ENCODE data around the gene CPM.
A peak's percentile ranks its signal among the peaks of the same experiment; 100 is the strongest.
"Not testable (repeated sequence)": the region's sequence is repeated elsewhere in the genome, so short reads cannot be mapped to it uniquely, and the experiment has no call there.

CPM gene

DNA sequence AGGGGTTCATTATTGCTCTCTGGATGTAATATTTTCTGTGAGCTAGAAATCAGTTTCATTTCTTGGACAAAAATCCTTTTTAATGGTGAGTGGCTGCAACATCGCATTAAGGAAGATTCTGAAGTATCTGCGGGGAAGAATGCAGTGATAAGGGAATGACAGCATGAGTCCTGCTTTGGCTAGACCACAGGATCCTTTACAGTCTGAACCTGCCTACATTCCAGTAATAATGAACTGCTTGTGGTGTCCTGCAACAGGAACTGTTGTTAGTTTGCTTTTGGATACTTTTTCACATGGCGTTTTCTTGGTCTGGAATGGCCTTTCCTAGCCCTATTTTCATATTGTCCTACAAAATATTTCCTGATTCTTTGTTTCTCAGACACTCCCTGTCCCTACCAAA is 109.3 kb downstream of the CPM start:
- no peak for DNase-seq

DNA sequence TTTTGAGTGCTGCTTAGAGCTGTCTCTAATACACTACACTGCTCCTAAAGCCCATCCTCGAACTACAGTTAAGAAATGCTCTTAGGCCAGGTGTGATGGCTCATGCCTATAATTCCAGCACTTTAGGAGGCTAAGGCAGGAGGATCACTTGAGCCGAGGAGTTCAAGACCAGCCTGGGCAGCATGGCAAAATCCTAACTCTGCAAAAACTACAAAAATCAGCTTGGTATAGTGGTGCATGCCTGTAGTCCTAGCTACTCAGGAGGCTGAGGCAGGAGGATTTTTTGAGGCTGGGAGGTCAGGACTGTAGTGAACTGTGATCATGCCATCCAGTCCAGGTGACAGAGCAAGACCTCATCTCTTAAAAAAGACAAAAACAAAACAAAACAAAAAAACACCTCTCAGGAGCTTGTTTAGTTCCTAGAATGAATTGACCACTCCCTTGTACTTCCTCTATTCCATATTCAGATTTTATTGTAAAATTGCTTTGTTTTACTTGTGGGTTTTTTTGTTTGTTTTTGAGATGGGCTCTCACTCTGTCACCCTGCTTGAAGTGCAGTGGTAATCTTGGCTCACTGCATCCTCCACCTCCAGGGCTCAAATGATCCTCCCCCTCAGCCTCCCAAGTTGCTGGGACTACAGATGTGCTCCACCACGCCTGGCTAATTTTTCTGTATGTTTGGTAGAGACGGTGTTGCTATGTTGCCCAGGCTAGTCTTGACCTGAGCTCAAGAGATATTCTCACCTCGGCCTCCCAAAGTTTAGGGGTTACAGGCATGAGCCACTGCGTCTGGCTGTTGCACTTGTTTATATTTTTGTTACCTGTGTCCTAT is 111.4 kb downstream of the CPM start:
- no peak for DNase-seq

DNA sequence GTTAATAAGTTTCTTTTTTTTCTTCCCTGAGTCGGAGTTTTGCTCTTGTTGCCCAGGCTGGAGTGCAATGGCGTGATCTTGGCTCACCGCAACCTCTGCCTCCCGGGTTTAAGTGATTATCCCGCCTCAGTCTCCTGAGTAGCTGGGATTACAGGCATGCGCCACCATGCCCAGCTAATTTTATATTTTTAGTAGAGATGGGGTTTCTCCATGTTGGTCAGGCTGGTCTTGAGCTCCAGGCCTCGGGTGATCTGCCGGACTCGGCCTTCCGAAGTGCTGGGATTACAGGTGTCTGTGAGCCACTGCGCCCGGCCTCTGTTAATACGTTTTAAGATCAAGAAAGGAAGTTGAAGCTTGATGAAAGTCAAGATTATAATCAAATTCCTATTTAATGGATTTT is 113.5 kb downstream of the CPM start:
- not testable (repeated sequence) for DNase-seq

DNA sequence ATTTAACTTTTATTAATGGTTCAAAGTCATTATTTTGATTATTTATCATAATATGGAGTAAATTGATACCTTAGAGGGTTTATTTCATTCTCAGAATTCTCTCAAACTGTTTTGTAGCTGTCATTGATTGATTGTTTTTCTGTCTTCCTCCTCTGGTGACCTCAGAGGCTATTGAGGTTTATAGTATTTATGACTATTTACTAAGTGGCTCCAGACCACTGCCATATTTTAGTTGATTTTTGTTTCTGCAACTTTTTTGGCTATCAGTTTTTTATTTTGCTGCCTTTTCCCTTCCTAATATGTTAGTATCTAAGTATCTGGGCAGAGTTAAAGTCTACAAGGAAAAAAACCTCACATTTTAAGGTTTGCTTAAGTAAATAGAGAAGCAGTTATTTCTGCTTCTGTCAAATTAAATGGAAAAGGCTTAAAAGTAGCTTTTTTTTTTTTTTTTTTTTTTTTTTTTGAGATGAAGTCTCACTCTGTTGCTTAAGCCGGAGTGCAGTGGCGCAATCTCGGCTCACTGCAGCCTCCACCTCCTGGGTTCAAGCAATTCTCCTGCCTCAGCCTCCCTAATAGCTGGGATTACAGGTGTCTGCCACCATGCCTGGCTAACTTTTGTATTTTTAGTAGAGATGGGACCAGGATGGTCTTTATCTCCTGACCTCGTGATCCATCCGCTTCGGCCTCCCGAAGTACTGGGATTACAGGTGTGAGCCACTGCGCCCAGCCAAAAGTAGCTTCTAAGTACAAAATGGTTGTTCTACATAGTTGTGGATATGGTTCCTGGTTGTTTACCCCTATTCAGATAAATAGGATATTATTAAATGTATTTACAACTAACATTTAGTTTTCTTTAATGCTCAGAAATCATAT is 116.8 kb downstream of the CPM start:
- no peak for DNase-seq

DNA sequence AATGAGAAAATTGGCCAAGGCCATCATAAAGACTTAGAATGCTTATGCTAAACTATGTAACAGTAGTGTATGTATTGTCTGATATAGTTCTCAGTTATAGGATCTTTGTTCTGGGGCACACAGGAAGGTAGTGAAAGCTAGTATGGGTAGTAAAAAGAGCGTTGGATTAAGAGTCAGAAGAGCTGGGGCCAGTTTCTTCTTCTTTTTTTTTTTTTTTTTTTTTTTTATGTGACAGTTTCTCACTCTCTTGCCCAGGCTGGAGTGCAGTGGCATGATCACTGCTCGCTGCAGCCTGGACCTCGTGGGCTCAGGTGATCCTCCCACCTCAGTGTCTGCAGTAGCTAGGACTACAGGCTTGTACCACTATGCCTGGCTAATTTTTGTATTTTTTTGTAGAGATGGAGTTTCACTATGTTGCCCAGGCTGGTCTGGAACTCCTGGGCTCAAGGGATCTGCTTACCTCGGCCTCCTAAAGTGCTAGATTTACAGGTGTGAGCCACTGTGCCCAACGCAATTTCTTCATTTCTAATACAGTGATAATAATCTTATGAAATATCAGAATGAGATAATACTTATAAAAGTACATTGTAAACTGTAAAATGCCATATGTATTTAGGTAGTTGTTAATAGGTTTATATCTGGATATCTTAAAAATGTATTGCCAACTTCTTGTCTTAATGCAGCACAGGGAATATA is 117.6 kb downstream of the CPM start:
- no peak for DNase-seq

DNA sequence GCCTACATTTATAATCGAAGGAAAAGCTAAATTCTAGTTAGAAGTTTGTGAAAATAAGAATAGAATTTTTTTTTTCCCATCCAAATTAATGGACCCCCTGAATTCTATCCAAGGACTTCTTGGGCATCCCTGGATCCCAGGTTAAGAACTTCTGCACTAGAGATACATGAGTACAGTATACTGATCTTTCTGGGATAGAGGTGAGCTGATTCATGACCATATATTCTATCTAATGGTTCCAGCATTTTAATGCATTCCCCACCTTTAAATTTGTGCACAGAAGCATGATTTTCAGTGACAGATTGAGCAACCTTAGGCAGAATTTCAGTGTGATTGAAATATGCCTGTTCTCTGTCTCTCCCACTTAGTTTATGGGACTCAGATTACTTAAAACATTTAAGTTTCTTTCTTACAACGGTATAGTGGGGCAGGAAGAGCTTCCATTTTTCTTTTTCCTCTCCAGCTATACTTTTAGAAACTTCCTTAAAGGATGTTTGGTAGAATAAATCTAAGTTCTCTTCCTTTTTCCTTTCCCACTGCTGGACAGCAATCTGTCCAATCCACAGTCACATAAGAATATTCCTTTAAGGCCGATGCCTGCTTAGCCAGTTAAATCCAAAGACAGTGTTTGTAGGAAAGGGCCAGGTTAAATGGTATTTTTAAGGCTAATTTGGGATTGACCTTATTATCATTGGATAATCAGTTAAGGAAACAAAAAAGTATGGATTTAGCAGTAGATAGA is 118.3 kb downstream of the CPM start:
- no peak for DNase-seq

DNA sequence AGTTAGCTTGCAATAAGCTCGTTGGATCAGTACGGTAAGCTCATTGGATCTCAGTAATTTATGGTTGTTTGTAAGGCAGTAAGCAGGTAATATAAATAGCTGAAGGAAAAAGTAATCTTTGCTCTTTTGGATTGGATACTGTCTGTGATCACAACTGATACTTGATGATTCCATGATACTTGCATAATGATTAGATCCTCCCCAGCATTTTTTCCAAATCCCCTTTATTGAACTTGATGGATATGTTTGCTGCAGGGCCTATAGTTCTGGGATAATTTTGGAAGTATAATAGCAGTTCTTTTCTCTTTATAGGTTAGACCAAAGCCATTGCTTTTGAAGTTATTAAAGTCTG is 119.8 kb downstream of the CPM start:
- no peak for DNase-seq

DNA sequence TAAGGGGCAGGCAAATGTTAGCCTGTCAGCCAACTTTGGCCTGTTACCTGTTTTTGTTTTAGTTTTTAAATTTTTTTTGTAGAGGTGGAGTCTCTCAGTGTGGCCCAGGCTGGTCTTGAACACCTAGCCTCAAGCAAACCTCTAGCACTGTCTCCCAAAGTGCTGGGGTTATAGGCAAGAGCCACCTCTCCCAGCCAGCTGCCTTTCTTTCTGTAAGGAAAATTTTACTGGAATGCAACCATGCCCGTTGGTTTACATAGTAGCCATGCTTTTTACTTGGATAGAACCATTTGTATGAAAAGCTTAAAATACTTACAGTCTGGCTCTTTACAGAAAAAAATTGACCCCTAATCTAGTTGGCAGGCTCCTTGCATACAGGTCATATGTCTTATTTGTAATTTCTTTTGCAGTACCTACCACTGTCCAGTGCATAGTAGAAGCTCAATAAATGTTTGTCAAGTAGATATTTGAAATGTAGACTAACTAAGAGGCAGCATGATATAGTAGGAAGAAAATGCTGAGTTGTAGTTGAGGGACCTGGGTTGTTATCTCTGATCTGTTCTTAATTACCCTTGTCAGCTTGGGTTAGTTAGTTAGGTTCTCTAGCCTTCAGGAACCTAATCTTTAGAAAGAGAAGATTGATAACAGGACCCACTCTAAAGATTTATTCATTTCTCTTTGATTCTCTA is 120.3 kb downstream of the CPM start:
- no peak for DNase-seq

DNA sequence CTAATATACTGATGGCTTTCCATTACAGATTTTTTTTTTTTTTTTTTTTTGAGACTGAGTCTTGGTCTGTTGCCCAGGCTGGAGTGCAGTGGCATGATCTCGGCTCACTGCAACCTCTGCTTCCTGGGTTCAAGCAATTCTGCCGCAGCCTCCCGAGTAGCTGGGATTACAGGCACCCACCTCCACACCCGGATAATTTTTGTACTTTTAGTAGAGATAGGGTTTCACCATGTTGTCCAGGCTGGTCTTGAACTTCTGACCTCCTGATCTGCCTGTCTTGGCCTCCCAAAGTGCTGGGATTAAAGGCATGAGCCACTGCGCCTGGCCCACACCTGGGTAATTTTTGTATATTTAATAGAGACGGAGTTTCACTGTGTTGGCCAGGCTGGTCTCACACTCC is 121.4 kb downstream of the CPM start:
- DNase-seq: not testable (repeated sequence)

DNA sequence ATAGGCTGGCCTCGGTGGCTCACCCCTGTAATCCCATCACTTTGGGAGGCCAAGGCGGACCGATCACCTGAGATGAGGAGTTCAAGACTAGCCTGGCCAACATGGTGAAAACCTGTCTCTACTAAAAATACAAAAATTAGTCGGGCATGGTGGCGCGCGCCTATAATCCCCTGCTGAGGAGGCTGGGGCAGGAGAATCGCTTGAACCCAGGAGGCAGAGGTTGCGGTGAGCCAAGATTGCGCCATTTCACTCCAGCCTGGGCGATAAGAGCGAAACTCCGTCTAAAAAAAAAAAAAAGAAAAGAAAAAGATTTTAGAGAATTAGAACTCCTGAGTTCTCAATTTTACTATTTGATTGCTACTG is 123.0 kb downstream of the CPM start:
- not testable (repeated sequence) for DNase-seq

DNA sequence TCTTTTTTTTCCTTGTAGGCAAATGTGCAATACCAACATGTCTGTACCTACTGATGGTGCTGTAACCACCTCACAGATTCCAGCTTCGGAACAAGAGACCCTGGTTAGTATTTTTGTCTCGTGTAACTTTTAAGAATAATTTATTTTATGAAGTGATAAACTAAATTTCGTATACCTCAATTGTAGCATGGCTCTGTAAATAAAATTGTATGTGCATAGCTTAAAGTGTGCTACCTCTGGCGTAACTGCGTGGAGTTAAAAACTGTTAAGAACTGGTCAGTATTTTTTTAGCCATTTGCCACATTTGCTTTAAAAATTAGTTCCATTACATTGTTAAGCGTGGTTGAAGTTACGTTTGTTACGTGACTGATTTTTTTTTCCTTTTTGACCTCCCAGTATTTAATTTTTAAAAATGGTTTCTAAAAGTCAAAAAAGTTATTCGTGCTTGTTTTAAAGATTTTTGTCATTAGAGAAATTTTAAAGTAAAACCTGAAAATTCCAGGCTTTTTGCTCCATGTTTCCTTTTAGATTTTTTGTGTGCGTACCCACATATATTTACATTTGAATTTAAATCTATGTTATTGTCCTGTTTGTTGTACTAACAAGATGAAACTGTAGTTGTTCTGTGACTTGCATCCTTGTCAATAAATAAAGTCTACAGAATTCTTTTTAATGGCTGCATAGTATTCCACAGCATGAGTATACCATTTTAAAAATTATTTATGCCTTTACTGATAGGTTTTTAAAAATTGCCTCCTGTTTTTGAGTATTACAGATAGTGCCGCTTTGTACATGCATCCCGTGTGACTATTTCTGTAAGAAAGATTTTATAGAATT is 123.6 kb downstream of the CPM start:
- DNase-seq: no peak

DNA sequence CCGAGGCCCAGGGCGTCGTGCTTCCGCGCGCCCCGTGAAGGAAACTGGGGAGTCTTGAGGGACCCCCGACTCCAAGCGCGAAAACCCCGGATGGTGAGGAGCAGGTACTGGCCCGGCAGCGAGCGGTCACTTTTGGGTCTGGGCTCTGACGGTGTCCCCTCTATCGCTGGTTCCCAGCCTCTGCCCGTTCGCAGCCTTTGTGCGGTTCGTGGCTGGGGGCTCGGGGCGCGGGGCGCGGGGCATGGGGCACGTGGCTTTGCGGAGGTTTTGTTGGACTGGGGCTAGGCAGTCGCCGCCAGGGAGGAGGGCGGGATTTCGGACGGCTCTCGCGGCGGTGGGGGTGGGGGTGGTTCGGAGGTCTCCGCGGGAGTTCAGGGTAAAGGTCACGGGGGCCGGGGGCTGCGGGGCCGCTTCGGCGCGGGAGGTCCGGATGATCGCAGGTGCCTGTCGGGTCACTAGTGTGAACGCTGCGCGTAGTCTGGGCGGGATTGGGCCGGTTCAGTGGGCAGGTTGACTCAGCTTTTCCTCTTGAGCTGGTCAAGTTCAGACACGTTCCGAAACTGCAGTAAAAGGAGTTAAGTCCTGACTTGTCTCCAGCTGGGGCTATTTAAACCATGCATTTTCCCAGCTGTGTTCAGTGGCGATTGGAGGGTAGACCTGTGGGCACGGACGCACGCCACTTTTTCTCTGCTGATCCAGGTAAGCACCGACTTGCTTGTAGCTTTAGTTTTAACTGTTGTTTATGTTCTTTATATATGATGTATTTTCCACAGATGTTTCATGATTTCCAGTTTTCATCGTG is 124.4 kb downstream of the CPM start:
- DNase-seq: peak; percentile 28

DNA sequence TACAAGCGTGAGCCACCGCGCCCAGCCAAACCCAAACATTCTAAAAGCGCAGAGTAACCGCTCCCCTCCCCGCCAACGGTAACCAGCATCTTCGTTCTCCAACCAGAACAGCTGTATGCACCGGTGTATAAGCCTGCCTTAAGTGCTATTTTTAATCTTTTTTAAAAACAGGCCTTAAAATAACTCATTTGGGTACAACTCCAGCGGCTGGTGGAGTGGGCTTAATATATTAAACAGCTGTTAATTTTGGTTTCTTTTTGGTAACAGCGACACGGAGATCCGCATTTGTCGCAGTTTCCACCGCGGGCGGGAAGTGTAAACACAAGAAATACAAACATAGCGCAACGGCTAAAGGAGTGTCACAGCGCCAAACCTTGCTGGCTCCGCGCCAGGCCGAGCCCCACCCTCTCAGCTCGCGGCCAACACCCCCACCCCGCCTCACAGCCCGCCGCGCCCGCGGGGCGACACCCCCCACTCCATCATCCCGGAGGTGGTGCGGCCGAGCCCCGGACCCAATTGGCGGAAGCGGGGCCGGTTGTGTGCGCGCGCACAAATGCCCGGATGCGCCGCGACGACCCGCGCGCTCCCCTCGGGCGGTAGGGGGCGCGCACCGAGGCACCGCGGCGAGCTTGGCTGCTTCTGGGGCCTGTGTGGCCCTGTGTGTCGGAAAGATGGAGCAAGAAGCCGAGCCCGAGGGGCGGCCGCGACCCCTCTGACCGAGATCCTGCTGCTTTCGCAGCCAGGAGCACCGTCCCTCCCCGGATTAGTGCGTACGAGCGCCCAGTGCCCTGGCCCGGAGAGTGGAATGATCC is 125.2 kb downstream of the CPM start, which contains the start of gene MDM2:
TSS of gene MDM2 (plus strand) at position 602 of the 812 bp plus-strand sequence. CDS start 301 bp downstream, outside the sequence.
- DNase-seq: peak; percentile 68

DNA sequence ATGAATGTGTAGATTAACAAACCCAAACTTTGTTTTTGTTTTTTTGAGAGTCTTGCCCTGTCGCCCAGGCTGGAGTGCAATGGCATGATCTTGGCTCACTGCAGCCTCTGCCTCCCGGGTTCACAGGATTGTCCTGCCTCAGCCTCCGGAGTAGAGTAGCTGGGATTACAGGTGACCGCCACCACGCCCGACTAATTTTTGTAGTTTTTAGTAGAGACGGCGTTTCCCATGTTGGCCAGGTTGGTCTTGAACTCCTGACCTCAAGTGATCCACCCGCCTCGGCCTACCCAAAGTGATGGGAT is 125.7 kb downstream of the CPM start:
- DNase-seq: not testable (repeated sequence)

DNA sequence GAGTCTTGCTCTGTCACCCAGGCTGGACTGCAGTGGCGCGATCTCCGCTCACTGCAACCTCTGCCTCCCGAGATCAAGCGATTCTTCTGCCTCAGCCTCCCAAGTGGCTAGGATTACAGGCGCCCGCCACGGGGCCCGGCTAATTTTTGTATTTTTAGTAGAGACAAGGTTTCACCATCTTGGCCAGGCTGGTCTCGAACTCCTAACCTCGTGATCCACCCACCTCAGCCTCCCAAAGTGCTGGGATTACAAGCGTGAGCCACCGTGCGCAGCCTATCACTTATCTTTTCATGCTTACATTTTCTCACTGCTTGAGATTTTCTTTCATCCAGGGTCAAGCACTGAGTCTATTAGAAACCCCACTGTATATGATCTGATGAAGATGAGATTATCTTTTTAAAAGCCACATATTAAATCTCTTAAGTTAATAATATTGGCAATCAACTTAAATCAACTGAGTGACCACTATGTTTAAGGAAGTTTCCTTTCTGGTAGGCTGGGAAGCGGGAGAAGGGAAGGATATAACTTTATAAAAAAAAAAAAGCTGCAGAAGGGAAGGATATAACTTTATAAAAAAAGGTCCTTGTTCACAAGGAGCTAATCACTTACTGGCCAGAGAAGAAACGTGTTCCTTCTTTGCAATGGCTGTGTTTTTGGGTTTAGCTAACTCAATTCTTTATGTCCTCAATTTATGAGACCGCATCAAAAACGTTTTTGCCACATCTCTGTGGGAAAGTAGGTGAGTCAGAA is 126.3 kb downstream of the CPM start:
- no peak for DNase-seq

DNA sequence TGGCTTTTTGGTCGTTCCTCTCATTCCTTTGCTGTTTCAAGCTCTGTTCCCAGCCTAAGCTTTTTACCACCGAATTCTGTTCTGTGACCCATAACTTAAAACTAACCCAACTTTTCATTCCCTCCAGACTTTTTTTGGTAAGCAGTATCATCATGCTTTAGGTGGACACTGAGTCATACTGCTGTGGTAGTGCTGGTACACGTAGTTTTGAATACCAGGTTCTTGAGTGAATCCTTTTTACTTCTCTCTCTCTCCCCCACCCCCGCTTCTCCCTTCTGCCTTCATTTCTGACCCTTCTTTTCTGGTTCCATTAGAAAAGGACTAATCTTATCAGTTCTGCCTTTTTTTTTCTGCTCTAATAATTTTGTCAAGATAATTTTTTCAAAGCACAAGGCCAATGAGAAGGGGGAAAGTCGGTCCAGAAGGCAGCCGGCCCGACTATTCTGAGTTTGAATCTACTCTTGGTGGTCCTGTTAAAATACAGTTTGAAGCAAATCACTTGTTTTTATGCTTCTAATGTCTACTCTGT is 127.3 kb downstream of the CPM start:
- DNase-seq: no peak

DNA sequence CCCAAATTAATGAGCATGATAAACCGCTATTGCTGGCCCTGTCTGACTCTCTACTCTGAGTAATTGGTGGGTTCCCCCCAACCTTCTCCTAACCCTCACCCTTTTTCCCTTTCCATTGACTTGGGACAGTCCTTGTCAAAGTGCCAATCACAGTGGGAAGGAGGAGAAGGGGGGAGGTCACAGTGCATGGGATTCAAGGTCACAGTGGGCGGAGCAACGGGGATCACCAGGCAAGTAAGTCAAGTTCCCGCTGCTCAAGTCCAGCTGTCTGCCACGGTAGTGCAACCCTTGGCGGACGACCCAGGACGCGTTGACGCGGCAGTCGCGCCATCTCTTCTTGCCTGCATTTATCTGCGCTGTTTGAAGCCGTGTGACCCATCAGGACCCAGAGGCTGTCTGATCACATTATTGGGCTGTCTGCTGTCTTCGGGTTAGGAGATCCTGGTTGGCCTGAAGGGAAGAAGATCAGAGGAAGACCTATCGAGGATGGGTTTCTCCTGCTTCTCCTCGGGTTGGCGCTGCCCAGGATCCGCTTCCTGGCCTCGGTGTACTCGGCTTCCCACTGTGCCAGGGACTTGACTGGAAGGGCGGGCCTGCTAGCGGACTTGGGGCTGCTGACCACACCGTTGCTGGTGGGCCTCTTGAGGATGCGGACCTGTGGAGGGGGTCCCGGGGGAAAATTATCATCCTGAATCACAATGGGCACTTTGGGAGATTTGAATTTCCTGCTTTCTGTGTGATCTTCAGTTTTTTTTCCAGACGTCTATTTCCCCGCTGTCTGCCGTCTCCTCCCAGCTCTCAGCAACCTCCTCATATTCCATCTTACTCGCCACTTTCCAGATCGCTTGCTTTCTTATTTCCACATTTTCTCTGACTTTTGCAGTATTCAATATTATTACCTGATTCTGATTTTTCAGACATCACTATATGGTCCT is 128.0 kb downstream of the CPM start:
- no peak for DNase-seq

Data from NCI-H2029 treated with DMSO at 0.1 percent for 48 hours (cell line).